ENCODE data around the gene SAPCD2. TPM values are rescaled to one million over a fixed set of nuclear protein-coding genes. Genes with fewer than 3 reads are reported as not detected.

SAPCD2 gene
- total and polyA plus RNA-seq, 2 experiments from 2014 or later: 13.4 to 60.3 TPM

DNA sequence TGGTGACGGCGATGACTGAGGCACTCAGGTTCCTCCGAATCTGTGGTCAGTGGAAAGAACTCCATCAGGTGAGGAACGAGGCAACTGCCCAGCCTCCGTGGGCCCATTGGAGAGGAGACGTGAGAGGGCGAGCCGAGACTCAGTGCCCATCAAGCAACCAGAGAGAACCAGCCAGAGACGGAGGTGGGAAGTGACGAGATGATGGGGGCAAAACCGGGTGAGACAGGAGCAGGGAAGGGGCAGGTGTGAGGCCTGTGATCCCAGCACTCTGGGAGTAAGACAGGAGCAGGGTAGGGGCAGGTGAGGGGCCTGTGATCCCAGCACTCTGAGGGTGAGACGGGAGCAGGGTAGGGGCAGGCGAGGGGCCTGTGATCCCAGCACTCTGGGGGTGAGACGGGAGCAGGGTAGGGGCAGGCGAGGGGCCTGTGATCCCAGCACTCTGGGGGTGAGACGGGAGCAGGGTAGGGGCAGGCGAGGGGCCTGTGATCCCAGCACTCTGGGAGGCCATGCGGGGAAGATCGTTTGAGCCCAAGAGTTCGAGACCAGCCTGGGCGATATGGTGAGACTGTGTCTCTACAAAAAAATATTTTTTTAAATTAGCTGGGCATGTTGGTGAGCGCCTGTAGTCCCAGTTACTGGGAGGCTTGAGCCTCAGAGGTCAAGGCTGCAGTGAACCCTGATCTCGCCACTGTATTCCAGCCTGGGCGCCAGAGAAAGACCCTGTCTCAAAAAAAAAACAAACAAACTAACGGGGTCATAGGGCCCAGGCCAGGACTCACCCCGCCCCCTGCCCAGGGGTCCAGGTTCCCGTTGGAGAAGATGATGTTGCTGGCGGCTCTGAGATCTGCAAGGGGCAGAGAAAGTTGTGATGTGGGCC lies 40.8 kb upstream of the SAPCD2 start:
- Histone ChIP-seq H4K20me1 (replicated peaks; ENCODE audit: insufficient read depth) (no peaks in the 10 kb centered on the region), H3K9me2 (ENCODE audit: insufficient read depth) (no peaks in the 10 kb centered on the region), H3K4me3 (no peak overlapping the region), H3K4me2 (no peak overlapping the region), H3K79me2 (replicated peaks; ENCODE audit: insufficient read depth) (no peaks in the 10 kb centered on the region), H3K27me3 (ENCODE audit: insufficient read depth) (peaks cover 34% of the 10 kb centered on the region), H2AFZ (no peak overlapping the region), H3K36me3 (ENCODE audit: insufficient read depth) (no peaks in the 10 kb centered on the region), H3K27ac (ENCODE audit: low read depth) (no peak overlapping the region), H3K4me1 (ENCODE audit: insufficient read depth) (no peaks in the 10 kb centered on the region; the same call in 1 of the 2 replicates), H3F3A (replicated peaks; ENCODE audit: low read depth) (no peaks in the 10 kb centered on the region)
- TF ChIP-seq CREB1 (CRISPR knock-in tag; IDR thresholded peaks at IDR 0.05; ENCODE audit: low read depth) (no peak), NANOG (IDR thresholded peaks at IDR 0.05; ENCODE audit: borderline replicate concordance) (no peak), ZNF114 (CRISPR knock-in tag; IDR thresholded peaks at IDR 0.05) (no peak), JUNB (IDR thresholded peaks at IDR 0.05; ENCODE audit: unreplicated experiment) (no peak), POLR2AphosphoS5 (IDR thresholded peaks at IDR 0.05; ENCODE audit: low read depth) (no peak)
- TF ChIP-seq, protein P1, sequence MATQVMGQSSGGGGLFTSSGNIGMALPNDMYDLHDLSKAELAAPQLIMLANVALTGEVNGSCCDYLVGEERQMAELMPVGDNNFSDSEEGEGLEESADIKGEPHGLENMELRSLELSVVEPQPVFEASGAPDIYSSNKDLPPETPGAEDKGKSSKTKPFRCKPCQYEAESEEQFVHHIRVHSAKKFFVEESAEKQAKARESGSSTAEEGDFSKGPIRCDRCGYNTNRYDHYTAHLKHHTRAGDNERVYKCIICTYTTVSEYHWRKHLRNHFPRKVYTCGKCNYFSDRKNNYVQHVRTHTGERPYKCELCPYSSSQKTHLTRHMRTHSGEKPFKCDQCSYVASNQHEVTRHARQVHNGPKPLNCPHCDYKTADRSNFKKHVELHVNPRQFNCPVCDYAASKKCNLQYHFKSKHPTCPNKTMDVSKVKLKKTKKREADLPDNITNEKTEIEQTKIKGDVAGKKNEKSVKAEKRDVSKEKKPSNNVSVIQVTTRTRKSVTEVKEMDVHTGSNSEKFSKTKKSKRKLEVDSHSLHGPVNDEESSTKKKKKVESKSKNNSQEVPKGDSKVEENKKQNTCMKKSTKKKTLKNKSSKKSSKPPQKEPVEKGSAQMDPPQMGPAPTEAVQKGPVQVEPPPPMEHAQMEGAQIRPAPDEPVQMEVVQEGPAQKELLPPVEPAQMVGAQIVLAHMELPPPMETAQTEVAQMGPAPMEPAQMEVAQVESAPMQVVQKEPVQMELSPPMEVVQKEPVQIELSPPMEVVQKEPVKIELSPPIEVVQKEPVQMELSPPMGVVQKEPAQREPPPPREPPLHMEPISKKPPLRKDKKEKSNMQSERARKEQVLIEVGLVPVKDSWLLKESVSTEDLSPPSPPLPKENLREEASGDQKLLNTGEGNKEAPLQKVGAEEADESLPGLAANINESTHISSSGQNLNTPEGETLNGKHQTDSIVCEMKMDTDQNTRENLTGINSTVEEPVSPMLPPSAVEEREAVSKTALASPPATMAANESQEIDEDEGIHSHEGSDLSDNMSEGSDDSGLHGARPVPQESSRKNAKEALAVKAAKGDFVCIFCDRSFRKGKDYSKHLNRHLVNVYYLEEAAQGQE (IDR thresholded peaks at IDR 0.05; ENCODE audit: unreplicated experiment): no peak
- TF ChIP-seq, protein P2, sequence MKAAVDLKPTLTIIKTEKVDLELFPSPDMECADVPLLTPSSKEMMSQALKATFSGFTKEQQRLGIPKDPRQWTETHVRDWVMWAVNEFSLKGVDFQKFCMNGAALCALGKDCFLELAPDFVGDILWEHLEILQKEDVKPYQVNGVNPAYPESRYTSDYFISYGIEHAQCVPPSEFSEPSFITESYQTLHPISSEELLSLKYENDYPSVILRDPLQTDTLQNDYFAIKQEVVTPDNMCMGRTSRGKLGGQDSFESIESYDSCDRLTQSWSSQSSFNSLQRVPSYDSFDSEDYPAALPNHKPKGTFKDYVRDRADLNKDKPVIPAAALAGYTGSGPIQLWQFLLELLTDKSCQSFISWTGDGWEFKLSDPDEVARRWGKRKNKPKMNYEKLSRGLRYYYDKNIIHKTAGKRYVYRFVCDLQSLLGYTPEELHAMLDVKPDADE (IDR thresholded peaks at IDR 0.05): no peak
- TF ChIP-seq, protein P3, sequence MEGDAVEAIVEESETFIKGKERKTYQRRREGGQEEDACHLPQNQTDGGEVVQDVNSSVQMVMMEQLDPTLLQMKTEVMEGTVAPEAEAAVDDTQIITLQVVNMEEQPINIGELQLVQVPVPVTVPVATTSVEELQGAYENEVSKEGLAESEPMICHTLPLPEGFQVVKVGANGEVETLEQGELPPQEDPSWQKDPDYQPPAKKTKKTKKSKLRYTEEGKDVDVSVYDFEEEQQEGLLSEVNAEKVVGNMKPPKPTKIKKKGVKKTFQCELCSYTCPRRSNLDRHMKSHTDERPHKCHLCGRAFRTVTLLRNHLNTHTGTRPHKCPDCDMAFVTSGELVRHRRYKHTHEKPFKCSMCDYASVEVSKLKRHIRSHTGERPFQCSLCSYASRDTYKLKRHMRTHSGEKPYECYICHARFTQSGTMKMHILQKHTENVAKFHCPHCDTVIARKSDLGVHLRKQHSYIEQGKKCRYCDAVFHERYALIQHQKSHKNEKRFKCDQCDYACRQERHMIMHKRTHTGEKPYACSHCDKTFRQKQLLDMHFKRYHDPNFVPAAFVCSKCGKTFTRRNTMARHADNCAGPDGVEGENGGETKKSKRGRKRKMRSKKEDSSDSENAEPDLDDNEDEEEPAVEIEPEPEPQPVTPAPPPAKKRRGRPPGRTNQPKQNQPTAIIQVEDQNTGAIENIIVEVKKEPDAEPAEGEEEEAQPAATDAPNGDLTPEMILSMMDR (conservative IDR thresholded peaks at IDR 0.05; ENCODE audit: low read depth in 2 of 2): no peak
- H3K4me1 Mint-ChIP-seq: no peaks in the 10 kb centered on the region
- H3K9me3 Mint-ChIP-seq: no peaks in the 10 kb centered on the region
- ATAC-seq (no peak), DNase-seq (ENCODE audit: low spot score) (no peak)
- H3K36me3 Mint-ChIP-seq (ENCODE audit: low read depth): 0 out of 3 replicates have a peak, but pooled peaks cover 3% of the 10 kb centered on the region
- no peak overlapping the region for H3K27ac Mint-ChIP-seq
- no peak overlapping the region for H3K4me3 Mint-ChIP-seq
- peaks cover 23% of the 10 kb centered on the region for H3K27me3 Mint-ChIP-seq (ENCODE audit: insufficient read depth, low read depth, poor library complexity)
